Measurements from ENCODE around the gene CDK13.

CDK13 gene

DNA sequence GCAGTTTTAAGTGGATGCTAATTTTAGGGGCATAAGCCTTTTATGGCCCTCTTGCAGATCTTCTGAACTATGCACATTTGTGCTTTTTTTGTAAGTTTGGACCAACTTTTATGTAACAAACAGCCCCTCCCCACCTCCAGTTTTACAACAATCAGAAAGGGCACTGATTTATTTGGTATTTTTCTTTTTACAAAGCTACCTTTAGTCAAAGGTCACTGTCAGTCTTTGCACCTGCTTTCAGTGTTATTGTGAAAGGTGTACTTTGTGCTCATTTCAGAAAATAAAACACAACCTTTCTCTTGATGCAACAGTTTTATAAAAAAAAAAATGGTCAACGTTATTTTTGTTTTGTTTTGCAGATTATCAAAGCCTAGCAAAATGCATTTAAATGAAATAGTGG, 145.2 kb downstream of the CDK13 start:
- Histone ChIP-seq H3K4me3 (no peak overlapping the region), H3K27ac (no peak overlapping the region)
- TF ChIP-seq, protein P1, sequence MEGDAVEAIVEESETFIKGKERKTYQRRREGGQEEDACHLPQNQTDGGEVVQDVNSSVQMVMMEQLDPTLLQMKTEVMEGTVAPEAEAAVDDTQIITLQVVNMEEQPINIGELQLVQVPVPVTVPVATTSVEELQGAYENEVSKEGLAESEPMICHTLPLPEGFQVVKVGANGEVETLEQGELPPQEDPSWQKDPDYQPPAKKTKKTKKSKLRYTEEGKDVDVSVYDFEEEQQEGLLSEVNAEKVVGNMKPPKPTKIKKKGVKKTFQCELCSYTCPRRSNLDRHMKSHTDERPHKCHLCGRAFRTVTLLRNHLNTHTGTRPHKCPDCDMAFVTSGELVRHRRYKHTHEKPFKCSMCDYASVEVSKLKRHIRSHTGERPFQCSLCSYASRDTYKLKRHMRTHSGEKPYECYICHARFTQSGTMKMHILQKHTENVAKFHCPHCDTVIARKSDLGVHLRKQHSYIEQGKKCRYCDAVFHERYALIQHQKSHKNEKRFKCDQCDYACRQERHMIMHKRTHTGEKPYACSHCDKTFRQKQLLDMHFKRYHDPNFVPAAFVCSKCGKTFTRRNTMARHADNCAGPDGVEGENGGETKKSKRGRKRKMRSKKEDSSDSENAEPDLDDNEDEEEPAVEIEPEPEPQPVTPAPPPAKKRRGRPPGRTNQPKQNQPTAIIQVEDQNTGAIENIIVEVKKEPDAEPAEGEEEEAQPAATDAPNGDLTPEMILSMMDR (IDR thresholded peaks at IDR 0.05), result no peak
- no peak for DNase-seq (ENCODE audit: low spot score)

DNA sequence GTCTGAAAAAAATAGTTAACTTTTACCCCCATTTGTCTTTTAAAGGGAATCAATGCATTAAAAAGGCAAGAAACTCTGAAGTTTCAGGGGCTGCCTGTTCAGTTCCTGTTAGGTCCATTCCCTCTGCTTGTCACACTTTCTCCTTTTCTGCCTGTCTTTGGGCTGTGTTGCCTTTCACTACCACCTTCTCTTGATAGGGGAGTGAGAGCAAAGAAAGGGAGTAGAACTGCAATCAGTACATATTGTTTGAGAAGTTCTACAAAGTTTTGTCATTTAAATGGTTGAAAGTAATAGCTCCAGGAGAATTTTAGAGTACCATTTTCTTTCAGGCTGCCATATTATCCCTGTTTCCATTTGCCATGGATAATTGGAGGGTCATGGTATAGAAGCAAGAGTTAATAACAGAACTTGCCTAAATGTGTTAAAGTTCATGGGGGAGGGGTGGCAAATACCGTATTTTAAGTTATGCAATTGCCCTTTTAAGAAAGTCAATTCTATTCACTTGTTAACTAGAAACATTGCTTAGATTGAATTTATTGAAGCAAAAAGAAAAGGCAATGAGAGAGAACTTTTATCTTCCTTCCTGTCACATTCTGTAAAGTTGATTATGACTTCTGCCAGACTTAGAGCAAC, 145.8 kb downstream of the CDK13 start:
- no peak overlapping the region for H3K4me3 ChIP-seq
- no peak for DNase-seq (ENCODE audit: low spot score)
- H3K27ac ChIP-seq, result no peak overlapping the region
- TF ChIP-seq, protein P1 (IDR thresholded peaks at IDR 0.05), result no peak

DNA sequence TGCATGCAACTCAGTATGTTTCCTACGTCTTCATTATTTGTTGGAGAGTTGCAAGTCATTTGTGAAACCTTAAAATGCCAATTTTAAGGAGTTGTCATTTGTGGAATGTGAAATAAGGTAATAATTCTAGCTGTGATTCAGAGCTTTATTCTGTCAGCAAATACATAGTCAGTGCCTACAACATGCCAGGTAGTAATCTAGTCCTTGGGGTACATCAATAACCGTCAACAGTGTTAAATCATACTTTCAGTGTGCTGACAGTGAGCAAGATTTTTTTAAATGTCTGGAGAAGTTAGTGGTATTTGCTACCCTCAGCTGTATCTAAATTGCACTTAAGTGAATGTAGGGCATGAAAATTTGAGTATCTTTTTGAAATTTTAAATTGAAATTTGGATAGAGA, 147.7 kb downstream of the CDK13 start:
- no peak overlapping the region for H3K4me3 ChIP-seq
- H3K27ac ChIP-seq, result no peak overlapping the region
- DNase-seq (ENCODE audit: low spot score), result no peak
- TF ChIP-seq, protein P1 (IDR thresholded peaks at IDR 0.05), result no peak

GRCh38 chr7:40098810-40099209, 148.8 kb downstream of the CDK13 start:
- Histone ChIP-seq H3K4me3 (no peak overlapping the region), H3K27ac (no peak overlapping the region)
- no peak for DNase-seq (ENCODE audit: low spot score)
- TF ChIP-seq, protein P1 (IDR thresholded peaks at IDR 0.05), result no peak

GRCh38 chr7:40099837-40100236, 149.8 kb downstream of the CDK13 start:
- TF ChIP-seq, protein P1 (IDR thresholded peaks at IDR 0.05), result no peak
- DNase-seq (ENCODE audit: low spot score), result no peak
- Histone ChIP-seq H3K4me3 (no peak overlapping the region), H3K27ac (no peak overlapping the region)

GRCh38 chr7:40101201-40101600, 151.1 kb downstream of the CDK13 start:
- no peak overlapping the region for H3K27ac ChIP-seq
- TF ChIP-seq, protein P1 (IDR thresholded peaks at IDR 0.05), result no peak
- no peak overlapping the region for H3K4me3 ChIP-seq
- DNase-seq (ENCODE audit: low spot score), result no peak

- TF ChIP-seq, protein P1 (IDR thresholded peaks at IDR 0.05), result no peak
- H3K27ac ChIP-seq, result no peak overlapping the region
- H3K4me3 ChIP-seq, result no peak overlapping the region
- DNase-seq (ENCODE audit: low spot score), result no peak
These were observed 152.8 kb downstream of the CDK13 start for GRCh38 chr7:40102897-40103296.

All from coronary artery (tissue), 2 donors.